Measurements from ENCODE around the gene SLFN11.

SLFN11 gene

GRCh38 chr17:35374766-35375344, 1.4 kb upstream of the SLFN11 start:
- H3K23ac ChIP-seq (ENCODE audit: low read depth, low read length, poor library complexity), result no peak overlapping the region
- H3K9me3 ChIP-seq (replicated peaks in 1 of 2; ENCODE audit: control insufficient read depth in 2 of 2, insufficient read depth in 1 of 2, low read depth in 1 of 2, low read length in 2 of 2), result no peaks in the 10 kb centered on the region
- H2BK15ac ChIP-seq (ENCODE audit: low read length), result no peak overlapping the region
- no peak overlapping the region for H3K14ac ChIP-seq (ENCODE audit: low read length)
- H2AFZ ChIP-seq (ENCODE audit: low read length), result no peak overlapping the region
- no peak overlapping the region for H2AK5ac ChIP-seq (ENCODE audit: low read depth, low read length)
- no peak overlapping the region for H3K9ac ChIP-seq (ENCODE audit: low read depth, low read length, poor library complexity)
- H3K4ac ChIP-seq (ENCODE audit: low read length), result no peak overlapping the region
- no peak overlapping the region for H2BK5ac ChIP-seq (ENCODE audit: low read length)
- H3K79me1 ChIP-seq (ENCODE audit: low read depth, low read length), result no peaks in the 10 kb centered on the region
- H3K4me3 ChIP-seq (ENCODE audit: low read length in 2 of 2), result no peak overlapping the region
- no peak overlapping the region for H3K27ac ChIP-seq (replicated peaks; ENCODE audit: low read length)
- peaks cover 13 to 60% (median 28%) of the 10 kb centered on the region in 3 experiments for H3K27me3 ChIP-seq (ENCODE audit: control insufficient read depth in 3 of 3, insufficient read depth in 3 of 3, low read depth in 1 of 3, low read length in 3 of 3)
- H3K18ac ChIP-seq (ENCODE audit: low read length), result no peak overlapping the region
- H4K91ac ChIP-seq (ENCODE audit: low read depth, low read length, poor library complexity), result no peak overlapping the region
- WGBS, 2 donors (ENCODE audit: extremely low coverage in 2 of 2, insufficient read length in 2 of 2, insufficient replicate concordance in 1 of 2), result no CpG with 5 or more reads among the region's 3 CpGs
- no peak overlapping the region for H2BK120ac ChIP-seq (ENCODE audit: low read depth, low read length)
- peaks cover 0 to 8% of the 10 kb centered on the region in 2 donors for H3K4me1 ChIP-seq (ENCODE audit: control insufficient read depth in 2 of 2, insufficient read depth in 1 of 2, low read depth in 1 of 2, low read length in 2 of 2)
- no peak overlapping the region for H3K4me2 ChIP-seq (ENCODE audit: insufficient read depth, low read length, poor library complexity, severe bottlenecking)
- H2BK12ac ChIP-seq (ENCODE audit: low read length), result no peak overlapping the region
- no peaks in the 10 kb centered on the region for H3K36me3 ChIP-seq (replicated peaks in 1 of 2; ENCODE audit: control insufficient read depth in 2 of 2, insufficient read depth in 2 of 2, low read length in 2 of 2)
- H4K8ac ChIP-seq (ENCODE audit: low read depth, low read length), result no peak overlapping the region
- no peak for DNase-seq (ENCODE audit: low spot score)

GRCh38 chr17:35373984-35374765, 754 bp upstream of the SLFN11 start:
- Histone ChIP-seq H3K27me3 (ENCODE audit: control insufficient read depth in 3 of 3, insufficient read depth in 3 of 3, low read depth in 1 of 3, low read length in 3 of 3) (peaks cover 13 to 62% (median 28%) of the 10 kb centered on the region in 3 experiments), H3K14ac (ENCODE audit: low read length) (peak overlapping the region; percentile 8), H4K8ac (ENCODE audit: low read depth, low read length) (no peak overlapping the region), H2AK5ac (ENCODE audit: low read depth, low read length) (peak overlapping the region; percentile 21), H3K18ac (ENCODE audit: low read length) (peak overlapping the region; percentile 80), H2BK120ac (ENCODE audit: low read depth, low read length) (no peak overlapping the region), H3K79me1 (ENCODE audit: low read depth, low read length) (no peaks in the 10 kb centered on the region), H3K9me3 (replicated peaks in 1 of 2; ENCODE audit: control insufficient read depth in 2 of 2, insufficient read depth in 1 of 2, low read depth in 1 of 2, low read length in 2 of 2) (no peaks in the 10 kb centered on the region), H2BK5ac (ENCODE audit: low read length) (no peak overlapping the region), H2BK15ac (ENCODE audit: low read length) (peak overlapping the region; percentile 78), H3K4me3 (ENCODE audit: low read length in 2 of 2) (peak overlapping the region in 1 of 2 donors; percentile 26), H3K4me2 (ENCODE audit: insufficient read depth, low read length, poor library complexity, severe bottlenecking) (peak overlapping the region; percentile 57), H3K27ac (replicated peaks; ENCODE audit: low read length) (no peak overlapping the region), H3K36me3 (replicated peaks in 1 of 2; ENCODE audit: control insufficient read depth in 2 of 2, insufficient read depth in 2 of 2, low read length in 2 of 2) (no peaks in the 10 kb centered on the region), H3K4ac (ENCODE audit: low read length) (no peak overlapping the region), H3K9ac (ENCODE audit: low read depth, low read length, poor library complexity) (no peak overlapping the region), H3K4me1 (ENCODE audit: control insufficient read depth in 2 of 2, insufficient read depth in 1 of 2, low read depth in 1 of 2, low read length in 2 of 2) (peaks cover 0 to 8% of the 10 kb centered on the region in 2 donors), H2AFZ (ENCODE audit: low read length) (peak overlapping the region; percentile 79), H4K91ac (ENCODE audit: low read depth, low read length, poor library complexity) (no peak overlapping the region), H2BK12ac (ENCODE audit: low read length) (no peak overlapping the region), H3K23ac (ENCODE audit: low read depth, low read length, poor library complexity) (no peak overlapping the region)
- peak; percentile 23 for DNase-seq (ENCODE audit: low spot score)
- no CpG with 5 or more reads among the region's 47 CpGs for WGBS, 2 donors (ENCODE audit: extremely low coverage in 2 of 2, insufficient read length in 2 of 2, insufficient replicate concordance in 1 of 2)

- H3K23ac ChIP-seq (ENCODE audit: low read depth, low read length, poor library complexity), result no peak overlapping the region
- no peak overlapping the region for H3K9ac ChIP-seq (ENCODE audit: low read depth, low read length, poor library complexity)
- H3K18ac ChIP-seq (ENCODE audit: low read length), result peak overlapping the region; percentile 74
- H3K4me1 ChIP-seq (ENCODE audit: control insufficient read depth in 2 of 2, insufficient read depth in 1 of 2, low read depth in 1 of 2, low read length in 2 of 2), result peaks cover 0 to 11% of the 10 kb centered on the region in 2 donors
- WGBS, 2 donors (ENCODE audit: extremely low coverage in 2 of 2, insufficient read length in 2 of 2, insufficient replicate concordance in 1 of 2), result no CpG with 5 or more reads among the region's 25 CpGs
- no peak overlapping the region for H3K27ac ChIP-seq (replicated peaks; ENCODE audit: low read length)
- no peak overlapping the region for H4K91ac ChIP-seq (ENCODE audit: low read depth, low read length, poor library complexity)
- H2BK5ac ChIP-seq (ENCODE audit: low read length), result no peak overlapping the region
- no peaks in the 10 kb centered on the region for H3K79me1 ChIP-seq (ENCODE audit: low read depth, low read length)
- H2BK15ac ChIP-seq (ENCODE audit: low read length), result no peak overlapping the region
- H3K36me3 ChIP-seq (replicated peaks in 1 of 2; ENCODE audit: control insufficient read depth in 2 of 2, insufficient read depth in 2 of 2, low read length in 2 of 2), result no peaks in the 10 kb centered on the region
- no peak overlapping the region for H2AK5ac ChIP-seq (ENCODE audit: low read depth, low read length)
- no peak overlapping the region for H2BK120ac ChIP-seq (ENCODE audit: low read depth, low read length)
- H3K14ac ChIP-seq (ENCODE audit: low read length), result no peak overlapping the region
- H3K9me3 ChIP-seq (replicated peaks in 1 of 2; ENCODE audit: control insufficient read depth in 2 of 2, insufficient read depth in 1 of 2, low read depth in 1 of 2, low read length in 2 of 2), result no peaks in the 10 kb centered on the region
- H3K4me2 ChIP-seq (ENCODE audit: insufficient read depth, low read length, poor library complexity, severe bottlenecking), result peak overlapping the region; percentile 57
- peaks cover 13 to 62% (median 28%) of the 10 kb centered on the region in 3 experiments for H3K27me3 ChIP-seq (ENCODE audit: control insufficient read depth in 3 of 3, insufficient read depth in 3 of 3, low read depth in 1 of 3, low read length in 3 of 3)
- no peak overlapping the region for H4K8ac ChIP-seq (ENCODE audit: low read depth, low read length)
- no peak overlapping the region for H3K4ac ChIP-seq (ENCODE audit: low read length)
- no peak for DNase-seq (ENCODE audit: low spot score)
- H3K4me3 ChIP-seq (ENCODE audit: low read length in 2 of 2), result peak overlapping the region in 1 of 2 donors; percentile 38
- H2BK12ac ChIP-seq (ENCODE audit: low read length), result no peak overlapping the region
- H2AFZ ChIP-seq (ENCODE audit: low read length), result peak overlapping the region; percentile 79
Observed at GRCh38 chr17:35372846-35373533, 431 bp downstream of the SLFN11 start.

GRCh38 chr17:35371934-35372333, 1.5 kb downstream of the SLFN11 start:
- no peak overlapping the region for H3K18ac ChIP-seq (ENCODE audit: low read length)
- H3K4me2 ChIP-seq (ENCODE audit: insufficient read depth, low read length, poor library complexity, severe bottlenecking), result no peak overlapping the region
- H3K79me1 ChIP-seq (ENCODE audit: low read depth, low read length), result no peaks in the 10 kb centered on the region
- H3K4me3 ChIP-seq (ENCODE audit: low read length in 2 of 2), result no peak overlapping the region
- peaks cover 13 to 60% (median 28%) of the 10 kb centered on the region in 3 experiments for H3K27me3 ChIP-seq (ENCODE audit: control insufficient read depth in 3 of 3, insufficient read depth in 3 of 3, low read depth in 1 of 3, low read length in 3 of 3)
- no peak for DNase-seq (ENCODE audit: low spot score)
- H2BK15ac ChIP-seq (ENCODE audit: low read length), result no peak overlapping the region
- H2AFZ ChIP-seq (ENCODE audit: low read length), result no peak overlapping the region
- no peak overlapping the region for H3K9ac ChIP-seq (ENCODE audit: low read depth, low read length, poor library complexity)
- H2BK12ac ChIP-seq (ENCODE audit: low read length), result no peak overlapping the region
- H4K8ac ChIP-seq (ENCODE audit: low read depth, low read length), result no peak overlapping the region
- no peak overlapping the region for H2BK5ac ChIP-seq (ENCODE audit: low read length)
- no peak overlapping the region for H2AK5ac ChIP-seq (ENCODE audit: low read depth, low read length)
- no peak overlapping the region for H3K23ac ChIP-seq (ENCODE audit: low read depth, low read length, poor library complexity)
- no peak overlapping the region for H2BK120ac ChIP-seq (ENCODE audit: low read depth, low read length)
- no peak overlapping the region for H4K91ac ChIP-seq (ENCODE audit: low read depth, low read length, poor library complexity)
- no CpG with 5 or more reads among the region's 3 CpGs for WGBS, 2 donors (ENCODE audit: extremely low coverage in 2 of 2, insufficient read length in 2 of 2, insufficient replicate concordance in 1 of 2)
- no peaks in the 10 kb centered on the region for H3K9me3 ChIP-seq (replicated peaks in 1 of 2; ENCODE audit: control insufficient read depth in 2 of 2, insufficient read depth in 1 of 2, low read depth in 1 of 2, low read length in 2 of 2)
- no peak overlapping the region for H3K14ac ChIP-seq (ENCODE audit: low read length)
- H3K36me3 ChIP-seq (replicated peaks in 1 of 2; ENCODE audit: control insufficient read depth in 2 of 2, insufficient read depth in 2 of 2, low read length in 2 of 2), result no peaks in the 10 kb centered on the region
- peaks cover 0 to 12% of the 10 kb centered on the region in 2 donors for H3K4me1 ChIP-seq (ENCODE audit: control insufficient read depth in 2 of 2, insufficient read depth in 1 of 2, low read depth in 1 of 2, low read length in 2 of 2)
- no peak overlapping the region for H3K4ac ChIP-seq (ENCODE audit: low read length)
- no peak overlapping the region for H3K27ac ChIP-seq (replicated peaks; ENCODE audit: low read length)
